Amniotic stem cell (primary cell): ENCODE results near the gene PTPRG.

Experiments
- DNase-seq: peaks from one replicate; lab custom pipeline; 2025; lab: John Stamatoyannopoulos, UW

PTPRG gene

GRCh38 chr3:61589856-61590255 lies 28.5 kb downstream of the PTPRG start:
- no peak for DNase-seq

- DNase-seq: no peak
These were observed 29.9 kb downstream of the PTPRG start for GRCh38 chr3:61591300-61591699.

- DNase-seq: no peak
These were observed 32.2 kb downstream of the PTPRG start for GRCh38 chr3:61593446-61594029.

GRCh38 chr3:61594144-61594963 lies 33.0 kb downstream of the PTPRG start:
- DNase-seq: no peak

GRCh38 chr3:61594964-61595285 lies 33.6 kb downstream of the PTPRG start:
- DNase-seq: no peak

GRCh38 chr3:61595288-61595687 lies 33.9 kb downstream of the PTPRG start:
- DNase-seq: no peak

GRCh38 chr3:61595826-61596225 lies 34.5 kb downstream of the PTPRG start:
- DNase-seq: no peak

GRCh38 chr3:61597906-61598305 lies 36.5 kb downstream of the PTPRG start:
- DNase-seq: no peak

GRCh38 chr3:61600195-61600594 lies 38.8 kb downstream of the PTPRG start:
- DNase-seq: no peak

GRCh38 chr3:61601831-61602230 lies 40.5 kb downstream of the PTPRG start:
- DNase-seq: no peak

GRCh38 chr3:61602466-61602865 lies 41.1 kb downstream of the PTPRG start:
- DNase-seq: no peak

- no peak for DNase-seq
These were observed 44.3 kb downstream of the PTPRG start for GRCh38 chr3:61605589-61606175.

- DNase-seq: no peak
These were observed 44.8 kb downstream of the PTPRG start for GRCh38 chr3:61606196-61606595.

- DNase-seq: no peak
These were observed 46.7 kb downstream of the PTPRG start for GRCh38 chr3:61608072-61608471.

GRCh38 chr3:61608711-61609110 lies 47.3 kb downstream of the PTPRG start:
- DNase-seq: no peak

GRCh38 chr3:61610316-61610715 lies 48.9 kb downstream of the PTPRG start:
- DNase-seq: no peak

GRCh38 chr3:61612211-61613194 lies 51.1 kb downstream of the PTPRG start:
- DNase-seq: no peak

GRCh38 chr3:61613666-61614065 lies 52.3 kb downstream of the PTPRG start:
- no peak for DNase-seq

- no peak for DNase-seq
These were observed 54.3 kb downstream of the PTPRG start for GRCh38 chr3:61615643-61616042.

- no peak for DNase-seq
These were observed 55.2 kb downstream of the PTPRG start for GRCh38 chr3:61616586-61616985.

- no peak for DNase-seq
These were observed 55.7 kb downstream of the PTPRG start for GRCh38 chr3:61617041-61617440.

- DNase-seq: no peak
These were observed 56.3 kb downstream of the PTPRG start for GRCh38 chr3:61617651-61618050.
